ENCODE results near the gene LCN15.
"Not testable (repeated sequence)": the region's sequence is repeated elsewhere in the genome, so short reads cannot be mapped to it uniquely, and the experiment has no call there.

LCN15 gene

DNA sequence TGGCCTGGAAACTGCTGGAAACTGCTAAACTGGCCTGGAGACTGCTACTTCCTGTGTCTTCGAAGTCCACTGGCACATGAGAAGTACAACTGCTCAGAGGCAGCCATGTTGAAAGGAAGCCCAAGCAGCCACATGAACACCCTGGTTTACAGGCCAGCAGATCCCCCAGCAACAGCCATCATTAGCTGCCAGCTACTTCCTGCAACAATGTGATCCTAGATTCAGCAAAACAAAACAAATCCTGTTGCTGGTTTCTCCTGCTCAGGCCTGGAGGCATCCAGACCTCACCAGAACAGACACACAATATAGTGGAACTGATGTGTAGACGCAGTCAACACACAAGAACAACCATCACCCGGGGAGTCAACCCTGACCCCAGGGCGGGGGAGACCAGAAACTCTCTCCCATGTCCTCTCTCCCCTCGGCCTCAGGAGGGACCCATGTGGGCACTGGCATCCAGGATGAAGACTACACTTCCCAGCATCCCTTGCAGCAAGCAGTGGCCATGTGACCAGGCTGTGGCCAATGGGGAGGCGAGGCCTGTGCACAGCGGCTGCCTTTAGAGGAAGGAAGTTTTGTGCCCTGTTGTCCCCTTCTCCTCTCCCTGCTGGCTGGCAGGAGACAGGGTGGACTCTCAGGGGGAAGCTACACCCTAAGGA lies 9.2 kb upstream of the LCN15 start:
- DNase-seq: peak; percentile 58

GRCh38 chr9:136771907-136772415 lies 7.6 kb upstream of the LCN15 start:
- DNase-seq: no peak

DNA sequence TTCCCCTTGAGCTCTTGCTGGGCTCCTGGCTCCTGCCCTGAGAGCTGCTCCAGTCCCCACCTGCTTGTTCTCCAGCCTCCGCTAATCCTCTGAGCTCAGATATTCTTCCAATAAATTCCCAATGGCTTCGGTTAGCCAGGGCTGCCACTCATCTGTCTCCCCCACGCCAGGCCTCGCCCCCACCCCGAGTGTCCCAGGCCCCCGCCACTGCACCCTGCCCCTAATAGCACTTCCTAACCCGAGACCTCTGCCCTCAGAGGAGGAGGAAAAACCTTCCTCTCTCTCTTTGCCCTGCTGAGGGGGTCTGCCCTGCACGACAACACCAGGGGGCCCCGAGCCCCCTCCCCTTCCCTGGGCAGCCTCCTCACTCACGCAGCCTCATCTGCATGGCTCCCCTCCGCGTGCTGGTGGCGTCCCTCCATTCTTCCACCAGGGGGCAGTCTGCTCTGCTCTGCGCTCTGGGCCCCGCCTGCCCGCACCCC lies 5.4 kb upstream of the LCN15 start:
- peak; percentile 60 for DNase-seq

DNA sequence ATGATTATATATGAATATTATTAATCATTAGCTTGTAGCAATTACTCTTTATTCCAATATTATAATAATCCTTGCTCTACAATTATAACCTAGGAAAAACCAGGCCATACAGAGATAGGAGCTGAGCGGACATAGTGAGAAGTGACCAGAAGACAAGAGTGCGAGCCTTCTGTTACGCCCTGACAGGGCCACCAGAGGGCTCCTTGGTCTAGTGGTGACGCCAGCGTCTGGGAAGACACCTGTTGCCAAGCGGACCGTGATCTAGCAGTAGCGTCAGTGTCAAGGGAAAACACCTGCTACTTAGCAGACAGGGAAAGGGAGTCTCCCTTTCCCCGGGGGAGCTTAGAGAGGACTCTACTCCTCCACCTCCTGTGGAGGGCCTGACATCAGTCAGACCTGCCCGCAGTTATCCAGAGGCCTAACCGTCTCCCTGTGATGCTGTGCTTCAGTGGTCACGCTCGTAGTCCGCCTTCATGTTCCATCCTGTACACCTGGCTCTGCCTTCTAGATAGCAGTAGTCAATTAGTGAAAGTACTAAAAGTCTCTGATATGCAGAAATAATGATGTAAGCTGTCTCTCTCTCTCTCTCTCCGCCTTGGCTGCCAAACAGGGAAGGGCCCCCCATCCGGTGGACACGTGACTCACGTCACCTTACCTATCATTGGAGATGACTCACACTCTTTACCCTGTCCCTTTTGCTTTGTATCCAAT lies 2.2 kb upstream of the LCN15 start:
- peak; percentile 73 for DNase-seq

DNA sequence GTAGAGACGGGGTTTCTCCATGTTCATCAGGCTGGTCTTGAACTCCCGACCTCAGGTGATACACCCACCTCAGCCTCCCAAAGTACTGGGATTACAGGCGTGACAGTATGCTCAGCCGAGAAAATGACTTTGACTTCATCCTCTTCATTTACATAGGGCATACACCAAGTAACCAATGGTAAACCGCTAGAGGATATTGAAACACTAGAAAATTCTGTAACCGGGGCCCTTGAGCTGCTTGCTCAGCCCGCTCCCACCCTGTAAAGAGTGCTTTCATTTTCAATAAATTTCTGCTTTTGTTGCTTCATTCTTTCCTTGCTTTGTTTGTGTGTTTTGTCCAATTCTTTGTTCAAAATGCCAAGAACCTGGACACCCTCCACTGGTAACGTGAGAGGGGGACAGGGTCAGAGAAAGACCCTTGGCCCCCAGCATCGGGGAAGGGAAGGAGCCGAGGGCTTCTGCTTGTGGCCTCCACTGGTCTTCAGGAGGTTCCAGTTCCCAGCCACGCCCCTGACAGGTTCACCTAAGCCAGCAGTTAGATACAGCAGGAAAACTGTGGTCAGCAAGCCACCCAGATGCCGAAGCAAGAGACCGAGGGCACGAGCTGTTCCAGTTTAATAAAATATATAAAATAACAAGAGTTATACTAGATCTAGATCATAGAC lies 1.6 kb upstream of the LCN15 start:
- peak; percentile 22 for DNase-seq

DNA sequence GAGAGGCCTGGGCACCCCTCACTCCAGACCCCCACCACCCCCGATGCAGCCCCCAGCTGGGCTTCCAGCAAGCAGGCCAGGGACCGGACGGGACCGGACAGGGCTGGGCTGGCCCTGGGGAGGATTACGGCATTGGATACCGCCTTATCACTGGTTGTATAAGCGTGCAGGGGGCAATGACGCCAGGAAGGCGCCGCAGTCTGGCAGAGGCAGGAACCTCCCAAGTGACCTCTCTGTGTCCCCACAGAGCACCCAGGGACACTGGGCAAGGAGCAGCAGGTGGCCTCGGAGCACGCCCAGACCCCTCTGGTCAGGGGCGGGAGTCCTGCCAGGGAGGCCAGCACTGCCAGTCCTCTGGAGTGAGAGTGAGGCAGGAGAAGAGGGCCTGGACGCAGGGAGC lies 723 bp upstream of the LCN15 start:
- DNase-seq: no peak

DNA sequence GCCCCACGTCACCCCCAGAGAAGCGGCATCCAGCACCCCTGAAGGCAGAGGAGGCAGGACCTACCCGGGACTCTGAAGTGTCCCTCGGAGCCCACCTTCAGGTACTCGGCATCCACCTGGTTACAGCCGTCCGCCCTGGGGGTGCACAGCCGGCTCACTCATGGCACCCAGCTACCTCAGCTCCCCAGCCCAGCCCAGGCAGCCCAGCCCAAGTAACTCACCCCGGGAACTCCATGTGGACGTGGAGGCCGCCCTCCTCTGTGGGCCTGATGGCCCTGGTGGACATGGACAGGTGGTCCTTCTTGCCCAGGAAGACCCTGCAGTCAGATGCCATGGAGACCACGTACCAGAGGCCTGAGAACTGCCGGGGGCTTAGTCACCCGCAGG lies 676 bp downstream of the LCN15 start:
- DNase-seq: no peak

- peak; percentile 83 for DNase-seq
These were observed 1.2 kb downstream of the LCN15 start for GRCh38 chr9:136762915-136763648.

DNA sequence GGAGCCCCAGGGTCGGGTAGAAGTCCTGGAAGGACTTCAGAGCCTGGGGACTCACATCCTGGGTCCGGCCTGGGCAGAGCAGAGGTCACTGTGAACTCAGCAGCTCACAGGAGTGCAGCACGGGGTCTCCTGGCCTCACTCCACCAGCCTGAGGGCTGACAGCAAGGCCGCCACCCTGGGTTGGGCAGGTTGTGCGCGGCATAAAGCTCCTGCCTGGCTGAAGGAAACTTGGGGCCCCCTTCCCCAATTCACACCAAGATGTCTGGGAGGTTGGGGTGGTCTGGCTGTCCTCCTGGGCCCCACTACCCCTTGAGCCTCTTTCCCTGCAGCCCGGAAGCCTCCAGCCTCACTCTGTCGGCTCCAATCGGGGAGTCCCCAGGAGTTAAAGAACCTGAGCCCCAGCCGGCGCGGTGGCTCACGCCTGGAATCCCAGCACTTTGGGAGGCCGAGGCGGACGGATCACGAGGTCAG lies 2.1 kb downstream of the LCN15 start:
- DNase-seq: no peak

- no peak for DNase-seq
These were observed 2.8 kb downstream of the LCN15 start for GRCh38 chr9:136761545-136761981.

DNA sequence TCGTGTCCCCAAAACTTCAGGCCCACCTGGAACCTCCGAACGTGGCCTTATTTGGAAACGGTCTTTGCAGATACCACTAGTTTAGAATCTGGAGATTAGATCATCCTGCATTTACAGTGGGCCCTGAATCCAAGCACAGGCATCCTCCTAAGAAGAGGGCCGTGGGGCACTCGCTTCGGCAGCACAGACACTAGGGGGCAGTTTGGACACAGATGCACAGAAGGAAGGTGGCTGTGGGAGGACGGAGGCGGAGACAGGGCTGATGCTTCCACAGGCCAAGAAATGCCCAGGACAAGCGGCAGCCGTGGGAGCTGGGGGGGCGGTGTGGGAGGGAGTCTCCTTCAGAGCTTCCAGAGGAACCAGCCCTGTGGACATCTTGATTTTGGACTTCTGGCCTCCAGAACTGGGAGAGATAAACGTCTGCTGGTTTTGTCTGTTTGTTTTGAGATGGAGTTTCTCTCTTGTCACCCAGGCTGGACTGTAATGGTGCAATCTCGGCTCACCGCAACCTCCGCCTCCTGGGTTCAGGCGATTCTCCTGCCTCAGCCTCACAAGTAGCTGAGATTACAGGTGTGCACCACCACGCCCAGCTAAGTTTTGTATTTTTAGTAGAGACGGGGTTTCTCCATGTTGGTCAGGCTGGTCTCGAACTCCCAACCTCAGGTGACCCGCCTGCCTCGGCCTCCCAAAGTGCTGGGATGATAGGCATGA lies 3.3 kb downstream of the LCN15 start:
- peak; percentile 81 for DNase-seq

GRCh38 chr9:136760424-136760823 lies 3.9 kb downstream of the LCN15 start:
- no peak for DNase-seq

- no peak for DNase-seq
These were observed 4.6 kb downstream of the LCN15 start for GRCh38 chr9:136759436-136760325.

DNA sequence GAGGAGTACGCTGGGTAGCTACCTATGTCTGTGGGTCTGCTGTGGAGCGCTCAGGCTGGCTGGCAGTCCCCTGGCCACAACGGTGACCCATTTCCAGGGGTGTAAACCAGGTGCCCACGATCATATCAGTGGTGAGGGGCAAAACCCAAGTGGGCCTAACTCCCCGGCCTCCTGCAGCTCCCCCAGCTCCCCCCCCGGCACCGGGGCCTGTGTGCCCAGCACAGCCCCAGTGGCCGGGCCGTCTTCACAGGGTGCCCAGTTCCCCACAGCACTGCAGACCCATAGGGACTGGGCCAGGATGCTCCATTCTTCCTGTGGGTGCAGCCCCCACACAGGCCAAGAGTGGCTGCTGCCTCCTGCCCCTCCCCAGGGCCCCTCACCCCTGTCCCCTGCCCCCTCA lies 5.3 kb downstream of the LCN15 start:
- DNase-seq: no peak

DNA sequence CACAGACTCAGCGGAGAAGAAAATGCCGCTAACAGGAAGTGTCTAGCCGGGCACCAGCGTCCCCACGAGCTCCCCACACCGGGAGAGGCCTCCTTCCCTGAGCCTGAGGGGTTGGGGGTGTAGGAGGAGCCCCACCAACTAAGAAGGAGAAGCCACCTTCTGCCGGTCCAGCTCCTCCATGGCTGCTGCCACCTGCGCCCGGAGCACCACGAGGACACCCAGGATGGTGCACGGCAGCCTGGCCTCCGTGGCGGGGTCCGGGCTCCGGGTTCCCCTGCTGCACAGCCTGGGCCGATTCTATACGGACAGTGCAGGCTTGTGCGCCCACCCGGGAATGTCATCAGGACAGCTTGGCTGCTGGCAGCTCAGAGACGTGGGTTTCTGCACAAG lies 6.6 kb downstream of the LCN15 start:
- DNase-seq: no peak

DNA sequence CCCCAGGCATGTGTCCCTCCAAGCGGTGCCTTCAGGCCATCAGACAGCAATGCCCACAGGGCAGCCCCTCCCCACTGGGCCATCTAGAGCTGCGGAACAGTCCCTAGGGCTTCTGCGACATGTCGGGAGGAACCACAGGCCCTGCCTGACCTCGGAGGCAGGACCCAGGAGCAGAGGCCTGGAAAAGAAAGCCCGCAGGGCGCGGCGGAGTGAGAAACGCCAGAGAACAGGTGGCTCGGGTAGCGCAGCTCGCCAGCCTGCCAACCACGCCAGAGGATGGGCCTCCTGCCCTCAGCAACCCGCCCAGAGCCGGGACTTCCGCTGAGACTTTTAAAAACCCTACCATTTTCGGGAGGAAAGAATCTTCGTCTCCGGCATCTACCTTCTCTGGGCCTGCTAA lies 7.0 kb downstream of the LCN15 start:
- no peak for DNase-seq

DNA sequence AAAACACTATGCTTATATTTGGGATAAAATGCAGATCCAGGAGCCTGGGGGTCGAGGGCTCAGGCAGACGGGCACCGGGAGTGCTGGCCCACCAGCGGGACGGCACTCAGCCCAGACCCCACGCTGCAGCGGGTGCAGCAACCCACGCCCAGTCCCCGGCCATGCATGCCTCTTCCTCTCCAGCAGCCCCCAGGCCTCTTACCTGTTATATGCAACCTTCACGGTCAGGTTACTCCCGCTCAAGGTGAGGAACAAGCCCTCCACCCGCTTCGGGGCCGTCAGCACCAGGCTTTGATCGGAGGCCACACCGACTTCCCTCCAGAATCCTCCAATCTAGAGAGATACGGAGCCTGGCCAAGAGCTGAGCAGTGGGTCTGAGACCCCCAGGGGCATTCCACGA lies 7.5 kb downstream of the LCN15 start:
- DNase-seq: no peak

GRCh38 chr9:136756134-136756438 lies 8.2 kb downstream of the LCN15 start:
- no peak for DNase-seq

- not testable (repeated sequence) for DNase-seq
These were observed 8.8 kb downstream of the LCN15 start for GRCh38 chr9:136755302-136756133.

- no peak for DNase-seq
These were observed 9.6 kb downstream of the LCN15 start for GRCh38 chr9:136754626-136755301.

All from OCI-M1 (cell line).